ENCODE data around the gene C9orf72. TPM values are rescaled to one million over a fixed set of nuclear protein-coding genes. Genes with fewer than 3 reads are reported as not detected.
"Not testable (repeated sequence)": the region's sequence is repeated elsewhere in the genome, so short reads cannot be mapped to it uniquely, and the experiment has no call there.

Gene C9orf72
- total RNA-seq, result 6.2 and 6.8 TPM in 2 replicates

GRCh38 chr9:27572918-27573633, at the start of gene C9orf72:
Gene C9orf72, minus strand, starts transcription at chr9:27573481. Its CDS starts 6,361 bp downstream, at chr9:27567120.
- H3K36me3 Mint-ChIP-seq (ENCODE audit: low read depth), result no peaks in the 10 kb centered on the region

GRCh38 chr9:27622693-27623340, 49.5 kb upstream of the C9orf72 start:
- Mint-ChIP-seq H3K4me1 (ENCODE audit: low read depth) (no peaks in the 10 kb centered on the region), H3K36me3 (ENCODE audit: low read depth) (no peaks in the 10 kb centered on the region), H3K4me3 (ENCODE audit: low read depth) (no peak overlapping the region), H3K27ac (no peak overlapping the region), H3K27me3 (ENCODE audit: low read depth) (no peaks in the 10 kb centered on the region), H3K9me3 (no peaks in the 10 kb centered on the region)
- intact Hi-C loops (cut with micrococcal nuclease), result no loop called here
- no peak for DNase-seq (ENCODE audit: low spot score)

More at GRCh38 chr9:27572918-27573633, at the start of gene C9orf72:
- Mint-ChIP-seq H3K27me3 (ENCODE audit: low read depth) (no peaks in the 10 kb centered on the region), H3K9me3 (peaks cover 3% of the 10 kb centered on the region), H3K27ac (peak within 1 kb of the TSS; percentile 100), H3K4me1 (ENCODE audit: low read depth) (peaks cover 32% of the 10 kb centered on the region), H3K4me3 (ENCODE audit: low read depth) (peak within 1 kb of the TSS; percentile 97)
- DNase-seq (ENCODE audit: low spot score), result peak; percentile 81
- intact Hi-C loops (cut with micrococcal nuclease), result loop anchor here (1.0 to 2.0 kb wide), 7 partner anchors 44 to 626 kb away; partner anchors contain the start of genes MOB3B and PLAA

GRCh38 chr9:27619743-27620142, 46.5 kb upstream of the C9orf72 start:
- no peaks in the 10 kb centered on the region for H3K9me3 Mint-ChIP-seq
- no peaks in the 10 kb centered on the region for H3K36me3 Mint-ChIP-seq (ENCODE audit: low read depth)
- H3K27ac Mint-ChIP-seq, result no peak overlapping the region
- no peak overlapping the region for H3K4me3 Mint-ChIP-seq (ENCODE audit: low read depth)
- no peaks in the 10 kb centered on the region for H3K27me3 Mint-ChIP-seq (ENCODE audit: low read depth)
- no peak for DNase-seq (ENCODE audit: low spot score)
- intact Hi-C loops (cut with micrococcal nuclease), result no loop called here
- H3K4me1 Mint-ChIP-seq (ENCODE audit: low read depth), result no peaks in the 10 kb centered on the region

- no peak for DNase-seq (ENCODE audit: low spot score)
- H3K36me3 Mint-ChIP-seq (ENCODE audit: low read depth), result no peaks in the 10 kb centered on the region
- intact Hi-C loops (cut with micrococcal nuclease), result no loop called here
- no peaks in the 10 kb centered on the region for H3K27me3 Mint-ChIP-seq (ENCODE audit: low read depth)
- H3K27ac Mint-ChIP-seq, result no peak overlapping the region
- no peaks in the 10 kb centered on the region for H3K9me3 Mint-ChIP-seq
- H3K4me1 Mint-ChIP-seq (ENCODE audit: low read depth), result no peaks in the 10 kb centered on the region
- no peak overlapping the region for H3K4me3 Mint-ChIP-seq (ENCODE audit: low read depth)
Observed at GRCh38 chr9:27618066-27618465, 44.8 kb upstream of the C9orf72 start.

- H3K27me3 Mint-ChIP-seq (ENCODE audit: low read depth), result peaks cover 5% of the 10 kb centered on the region
- peaks cover 6% of the 10 kb centered on the region for H3K4me1 Mint-ChIP-seq (ENCODE audit: low read depth)
- H3K9me3 Mint-ChIP-seq, result no peaks in the 10 kb centered on the region
- no peak overlapping the region for H3K4me3 Mint-ChIP-seq (ENCODE audit: low read depth)
- intact Hi-C loops (cut with micrococcal nuclease), result no loop called here
- no peak overlapping the region for H3K27ac Mint-ChIP-seq
- no peak for DNase-seq (ENCODE audit: low spot score)
- H3K36me3 Mint-ChIP-seq (ENCODE audit: low read depth), result no peaks in the 10 kb centered on the region
Observed at GRCh38 chr9:27614551-27614950, 41.3 kb upstream of the C9orf72 start.

GRCh38 chr9:27612036-27612435, 38.8 kb upstream of the C9orf72 start:
- intact Hi-C loops (cut with micrococcal nuclease), result loop anchor here (1.0 kb wide), 1 partner anchor 50 kb away; no protein-coding TSS in a partner anchor
- not testable (repeated sequence) for H3K36me3 Mint-ChIP-seq (ENCODE audit: low read depth); H3K9me3 Mint-ChIP-seq; DNase-seq (ENCODE audit: low spot score); H3K27me3 Mint-ChIP-seq (ENCODE audit: low read depth); H3K4me1 Mint-ChIP-seq (ENCODE audit: low read depth); H3K4me3 Mint-ChIP-seq (ENCODE audit: low read depth)
- H3K27ac Mint-ChIP-seq, result peak overlapping the region; percentile 17

- no peak overlapping the region for H3K4me3 Mint-ChIP-seq (ENCODE audit: low read depth)
- no peak overlapping the region for H3K27ac Mint-ChIP-seq
- H3K9me3 Mint-ChIP-seq, result no peaks in the 10 kb centered on the region
- DNase-seq (ENCODE audit: low spot score), result no peak
- H3K4me1 Mint-ChIP-seq (ENCODE audit: low read depth), result peaks cover 6% of the 10 kb centered on the region
- intact Hi-C loops (cut with micrococcal nuclease), result no loop called here
- H3K27me3 Mint-ChIP-seq (ENCODE audit: low read depth), result peaks cover 7% of the 10 kb centered on the region
- H3K36me3 Mint-ChIP-seq (ENCODE audit: low read depth), result no peaks in the 10 kb centered on the region
Observed at GRCh38 chr9:27610622-27611021, 37.3 kb upstream of the C9orf72 start.

GRCh38 chr9:27602954-27603353, 29.7 kb upstream of the C9orf72 start:
- Mint-ChIP-seq H3K27me3 (ENCODE audit: low read depth) (no peaks in the 10 kb centered on the region), H3K4me1 (ENCODE audit: low read depth) (no peaks in the 10 kb centered on the region), H3K4me3 (ENCODE audit: low read depth) (no peak overlapping the region), H3K27ac (no peak overlapping the region), H3K36me3 (ENCODE audit: low read depth) (no peaks in the 10 kb centered on the region), H3K9me3 (no peaks in the 10 kb centered on the region)
- DNase-seq (ENCODE audit: low spot score), result no peak
- intact Hi-C loops (cut with micrococcal nuclease), result no loop called here

- H3K27ac Mint-ChIP-seq, result no peak overlapping the region
- H3K4me3 Mint-ChIP-seq (ENCODE audit: low read depth), result no peak overlapping the region
- H3K4me1 Mint-ChIP-seq (ENCODE audit: low read depth), result no peaks in the 10 kb centered on the region
- H3K27me3 Mint-ChIP-seq (ENCODE audit: low read depth), result no peaks in the 10 kb centered on the region
- H3K9me3 Mint-ChIP-seq, result no peaks in the 10 kb centered on the region
- intact Hi-C loops (cut with micrococcal nuclease), result no loop called here
- DNase-seq (ENCODE audit: low spot score), result no peak
- H3K36me3 Mint-ChIP-seq (ENCODE audit: low read depth), result no peaks in the 10 kb centered on the region
Observed at GRCh38 chr9:27602142-27602861, 29.0 kb upstream of the C9orf72 start.

GRCh38 chr9:27601396-27601795, 28.1 kb upstream of the C9orf72 start:
- intact Hi-C loops (cut with micrococcal nuclease), result no loop called here

GRCh38 chr9:27600256-27600655, 27.0 kb upstream of the C9orf72 start:
- H3K4me1 Mint-ChIP-seq (ENCODE audit: low read depth), result no peaks in the 10 kb centered on the region
- DNase-seq (ENCODE audit: low spot score), result no peak
- H3K9me3 Mint-ChIP-seq, result no peaks in the 10 kb centered on the region
- H3K27me3 Mint-ChIP-seq (ENCODE audit: low read depth), result peaks cover 3% of the 10 kb centered on the region
- H3K27ac Mint-ChIP-seq, result no peak overlapping the region
- intact Hi-C loops (cut with micrococcal nuclease), result no loop called here
- no peaks in the 10 kb centered on the region for H3K36me3 Mint-ChIP-seq (ENCODE audit: low read depth)
- no peak overlapping the region for H3K4me3 Mint-ChIP-seq (ENCODE audit: low read depth)

More at GRCh38 chr9:27601396-27601795, 28.1 kb upstream of the C9orf72 start:
- DNase-seq (ENCODE audit: low spot score), result no peak
- no peak overlapping the region for H3K27ac Mint-ChIP-seq
- peaks cover 2% of the 10 kb centered on the region for H3K27me3 Mint-ChIP-seq (ENCODE audit: low read depth)
- no peaks in the 10 kb centered on the region for H3K9me3 Mint-ChIP-seq
- no peaks in the 10 kb centered on the region for H3K4me1 Mint-ChIP-seq (ENCODE audit: low read depth)
- H3K36me3 Mint-ChIP-seq (ENCODE audit: low read depth), result no peaks in the 10 kb centered on the region
- H3K4me3 Mint-ChIP-seq (ENCODE audit: low read depth), result no peak overlapping the region

GRCh38 chr9:27599870-27600238, 26.6 kb upstream of the C9orf72 start:
- Mint-ChIP-seq H3K4me1 (ENCODE audit: low read depth) (no peaks in the 10 kb centered on the region), H3K27me3 (ENCODE audit: low read depth) (peaks cover 3% of the 10 kb centered on the region), H3K4me3 (ENCODE audit: low read depth) (no peak overlapping the region), H3K27ac (no peak overlapping the region), H3K9me3 (no peaks in the 10 kb centered on the region), H3K36me3 (ENCODE audit: low read depth) (no peaks in the 10 kb centered on the region)
- DNase-seq (ENCODE audit: low spot score), result no peak
- intact Hi-C loops (cut with micrococcal nuclease), result no loop called here

All from activated T-helper 2 cell treated with anti-CD3 and anti-CD28 coated beads, Interferon-gamma antibody, Interleukin-2, Interleukin-4, amounts not matched to agents 10 μg/mL and 5 μg/mL and 100 μg/mL, durations not matched to agents 14 hours and 24 hours and 36 hours (primary cell).